T-helper 1 cell (primary cell): Measurements from ENCODE around the gene MYH7.
"Not testable (repeated sequence)": the region's sequence is repeated elsewhere in the genome, so short reads cannot be mapped to it uniquely, and the experiment has no call there.

Source experiments
- DNase-seq, 5 donors: peaks; one replicate each; pipeline ENCODE4 v3.0.0-alpha.2; 2012 to 2020

Gene MYH7

GRCh38 chr14:23406725-23407355 is 28.6 kb downstream of the MYH7 start:
- DNase-seq, result no peak

DNA sequence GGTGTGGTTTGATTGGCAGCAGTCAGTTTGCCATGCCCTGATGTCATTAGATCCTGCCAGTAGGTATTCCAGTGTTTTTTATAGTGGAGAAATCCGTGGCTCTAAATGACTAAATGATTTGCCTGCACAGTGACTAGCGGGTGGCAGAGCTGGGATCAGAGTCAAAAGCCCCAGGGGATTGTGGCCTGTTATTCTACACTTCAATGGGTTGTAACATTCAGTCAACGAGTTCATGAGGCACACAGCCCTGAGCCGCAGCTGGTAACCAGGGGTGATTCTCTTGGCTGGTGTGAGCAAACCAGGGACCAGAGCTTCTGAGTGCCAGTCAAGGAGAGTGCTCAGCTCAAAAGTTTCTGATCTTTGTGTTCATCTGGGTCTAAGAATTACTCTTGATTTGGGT is 29.2 kb downstream of the MYH7 start:
- DNase-seq, result no peak

DNA sequence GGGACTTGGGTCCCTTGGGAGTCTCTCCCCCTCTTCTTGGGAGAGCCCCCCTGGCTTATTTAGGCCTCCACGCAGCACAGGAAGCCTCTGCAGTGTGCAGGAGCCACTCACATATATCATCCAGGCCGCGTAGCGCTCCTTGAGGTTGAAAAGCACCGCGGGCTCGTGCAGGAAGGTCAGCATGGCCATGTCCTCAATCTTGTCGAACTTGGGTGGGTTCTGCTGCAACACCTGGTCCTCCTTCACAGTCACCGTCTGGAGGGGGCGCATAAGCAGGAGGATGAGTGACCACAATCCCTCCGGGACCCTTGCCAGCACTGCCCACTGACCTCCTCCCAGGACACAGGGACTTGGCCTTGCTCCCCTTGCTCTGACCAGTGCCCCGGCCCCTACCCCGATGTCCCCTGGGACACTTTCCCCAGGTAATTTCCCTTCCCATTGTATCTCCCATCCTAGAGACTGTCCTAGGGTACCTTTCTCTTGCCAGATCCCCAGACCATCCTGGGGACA is 29.9 kb downstream of the MYH7 start:
- DNase-seq, result no peak

- no peak for DNase-seq
These were observed 30.4 kb downstream of the MYH7 start for GRCh38 chr14:23405096-23405495.

- no peak for DNase-seq
These were observed 31.0 kb downstream of the MYH7 start for GRCh38 chr14:23404331-23404900.

- DNase-seq, result no peak
These were observed 31.6 kb downstream of the MYH7 start for GRCh38 chr14:23403908-23404307.

DNA sequence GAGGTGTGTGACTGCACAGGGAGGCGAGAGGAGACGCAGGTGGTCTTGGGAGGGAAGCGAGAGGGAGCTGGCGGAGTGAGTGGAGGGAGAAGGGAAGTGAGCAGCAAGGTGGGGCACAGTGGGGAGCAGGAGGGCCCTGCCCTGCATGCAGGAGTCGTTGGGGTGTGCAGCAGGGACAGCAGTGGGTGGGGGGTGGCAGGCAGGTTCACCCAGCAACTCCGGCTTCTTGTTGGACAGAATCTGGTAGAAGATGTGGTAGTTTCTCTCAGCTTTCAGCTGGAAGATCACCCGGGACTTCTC is 32.4 kb downstream of the MYH7 start:
- DNase-seq, result no peak

- DNase-seq, result no peak
These were observed 32.9 kb downstream of the MYH7 start for GRCh38 chr14:23402296-23403138.

GRCh38 chr14:23401291-23401690 is 34.2 kb downstream of the MYH7 start:
- DNase-seq, result no peak

- DNase-seq, result not testable (repeated sequence)
These were observed 34.8 kb downstream of the MYH7 start for GRCh38 chr14:23400496-23401149.

- no peak for DNase-seq
These were observed 35.9 kb downstream of the MYH7 start for GRCh38 chr14:23399591-23399990.

DNA sequence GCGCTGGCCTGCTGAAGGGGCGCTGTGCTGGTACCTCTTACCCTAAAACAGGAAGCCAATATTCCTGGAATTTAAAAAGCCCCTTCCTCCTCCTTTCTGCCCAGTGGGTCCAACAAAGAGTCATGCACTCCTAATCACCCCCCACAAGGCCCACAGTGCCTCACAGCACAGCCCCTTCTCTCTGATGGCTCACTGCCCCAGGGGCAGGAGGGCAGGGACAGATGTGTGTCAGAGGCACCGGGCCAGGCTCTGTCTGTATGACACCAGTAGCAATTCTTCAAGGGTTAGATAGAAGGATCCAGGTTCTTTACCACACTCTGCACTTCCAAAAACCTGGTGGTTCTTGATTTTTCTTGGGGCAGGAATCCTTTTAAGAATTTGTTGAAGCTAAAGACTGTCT is 36.3 kb downstream of the MYH7 start:
- DNase-seq, result no peak

GRCh38 chr14:23398348-23398747 is 37.1 kb downstream of the MYH7 start:
- DNase-seq, result no peak

- no peak for DNase-seq
These were observed 38.6 kb downstream of the MYH7 start for GRCh38 chr14:23396781-23397407.

DNA sequence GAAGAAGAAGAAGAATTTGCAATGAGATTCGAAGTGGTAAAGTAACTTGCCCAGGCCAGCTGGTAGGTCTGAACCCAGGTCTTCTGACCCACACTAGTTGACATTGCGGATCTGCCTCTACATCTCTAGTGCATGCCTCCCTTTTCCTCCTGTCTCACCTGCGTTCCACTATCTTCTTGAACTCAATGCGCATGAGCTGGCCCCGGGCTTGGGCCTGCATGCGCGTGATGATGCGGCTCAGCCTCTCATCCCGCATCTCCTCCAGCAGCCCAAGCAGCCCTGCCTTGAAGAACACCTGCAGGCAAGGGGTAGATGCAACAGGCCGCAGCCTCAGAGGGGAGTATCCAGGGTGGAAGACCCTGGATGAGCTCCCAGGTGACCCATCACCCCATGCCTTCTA is 39.3 kb downstream of the MYH7 start:
- DNase-seq, result no peak

- DNase-seq, result no peak
These were observed 42.8 kb downstream of the MYH7 start for GRCh38 chr14:23392613-23393012.

- not testable (repeated sequence) for DNase-seq
These were observed 45.6 kb downstream of the MYH7 start for GRCh38 chr14:23389871-23390270.

DNA sequence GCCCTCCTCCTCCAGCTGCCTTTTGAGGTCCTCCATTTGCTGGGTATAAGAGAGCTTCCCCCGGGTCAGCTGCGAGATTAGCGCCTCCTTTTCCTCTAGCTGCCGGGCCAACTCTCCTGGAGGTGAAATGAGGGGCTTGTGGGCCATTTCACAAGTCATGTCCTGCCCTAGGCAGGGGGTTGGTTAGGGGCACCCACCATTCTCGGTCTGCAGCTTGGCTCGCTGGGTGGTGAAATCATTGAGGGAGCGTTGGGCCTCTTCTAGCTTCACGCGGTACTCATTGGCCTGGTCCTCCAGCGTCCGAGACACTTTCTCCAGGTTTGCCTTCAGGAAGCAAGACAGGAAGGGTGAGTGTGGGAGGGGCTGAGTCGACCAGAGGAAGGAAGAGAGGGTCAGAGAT is 46.1 kb downstream of the MYH7 start:
- DNase-seq, result no peak

DNA sequence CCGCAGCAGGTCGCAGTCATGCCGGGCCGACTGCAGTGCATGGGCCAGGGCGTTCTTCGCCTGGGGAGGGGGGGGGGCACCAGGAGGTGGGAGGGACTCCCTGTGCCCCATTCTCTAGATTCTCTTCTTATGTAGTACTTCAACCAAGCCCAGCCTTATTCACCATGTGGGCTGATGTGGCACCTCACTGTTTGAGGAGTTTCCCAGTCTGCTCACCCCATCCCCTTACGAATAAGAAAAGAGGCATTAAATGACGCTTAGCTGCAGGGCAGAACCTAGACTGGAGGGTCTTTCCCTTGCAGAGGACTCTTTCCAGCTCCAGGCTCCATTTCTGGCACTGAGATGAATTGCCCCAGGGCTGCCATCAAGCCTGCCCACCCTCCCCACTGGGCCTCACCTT is 46.5 kb downstream of the MYH7 start:
- DNase-seq, result no peak

GRCh38 chr14:23387916-23388882 is 47.3 kb downstream of the MYH7 start:
- no peak for DNase-seq

GRCh38 chr14:23386999-23387398 is 48.5 kb downstream of the MYH7 start:
- DNase-seq, result no peak

GRCh38 chr14:23386266-23386657 is 49.2 kb downstream of the MYH7 start:
- DNase-seq, result not testable (repeated sequence)
